Psoas muscle (tissue), 8 donors: ENCODE data around the gene DRAXIN. TPM values are rescaled to one million over a fixed set of nuclear protein-coding genes. Genes with fewer than 3 reads are reported as not detected.

Source experiments
- ATAC-seq, 4 donors: fragments of 200-7000 bp; cut with Tn5 transposase; one replicate each; pipeline ENCODE4 v1.9.1; 2020; ENCODE audit warnings: moderate library complexity in 3 of 4, mild to moderate bottlenecking in 2 of 4
- DNase-seq, 2 donors: peaks; one replicate each; pipeline ENCODE4 v3.0.0-alpha.2; 2020
- H3K27ac ChIP-seq: fragments of 200-600 bp; one replicate; pipeline ENCODE4 v1.8.0; 2022
- H3K27me3 ChIP-seq, 3 donors: fragments of 200-600 bp in 1 of 3; one replicate each; pipeline versions ENCODE4 v1.6.1 to v1.8.0; 2013 to 2022; ENCODE audit warnings: low read length in 2 of 3, mild to moderate bottlenecking in 2 of 3, moderate library complexity in 1 of 3; ENCODE audit not compliant: insufficient read depth in 3 of 3
- H3K36me3 ChIP-seq, 2 donors: fragments of 200-600 bp in 1 of 2; one replicate each; pipeline versions ENCODE4 v1.6.1 to v1.8.0; 2013 to 2022; ENCODE audit warnings: low read depth in 1 of 2, mild to moderate bottlenecking in 1 of 2, moderate library complexity in 1 of 2; ENCODE audit not compliant: insufficient read depth in 1 of 2
- H3K4me1 ChIP-seq: fragments of 200-600 bp; one replicate; pipeline ENCODE4 v1.8.0; 2022
- H3K4me3 ChIP-seq: fragments of 200-600 bp; one replicate; pipeline ENCODE4 v1.8.0; 2022; ENCODE audit warnings: mild to moderate bottlenecking
- H3K9me3 ChIP-seq: fragments of 200-600 bp; one replicate; pipeline ENCODE4 v1.8.0; 2022
- WGBS, 3 donors: extraction: QIAGEN DNeasy Blood & Tissue Kit; methylation state at CpG; one replicate each; pipeline versions ENCODE4 v1.1.6 to v1.1.7; 2013; 5-methylcytosine and 5-hydroxymethylcytosine counted together
- intact Hi-C, 2 donors: fragments of 100-400 bp; cut with DNase I; formaldehyde crosslinking; loops; one replicate each; pipeline versions ENCODE4 v1.11.0 to v1.14.2; 2022
- polyA plus RNA-seq, 3 donors: library from polyadenylated mRNA; stranded (reverse); fragments of 200-250 nt; gene quantifications; one replicate each; pipeline ENCODE4 v1.2.3, GENCODE V29; 2013
- total RNA-seq, 4 donors: library from RNA; stranded (reverse); fragmentation: NEBNext Ultra II Directional in 2 of 4; extraction: Animal tissue kit (Norgen Biotek cat#: 25700) in 2 of 4; gene quantifications; one replicate each; pipeline versions ENCODE4 v1.2.1 to v1.2.4, GENCODE V29; 2021 to 2023
- TF ChIP-seq, protein P1 (sequence below): fragments of 200-600 bp; IDR thresholded peaks from one replicate; pipeline ENCODE4 v1.8.0; 2022; ENCODE audit warnings: antibody characterized with exemption
- donor health status: healthy with polysubstance abuse.
- donor health status: DM: no; HTN: no; CAD: no; lungs with moderate emphysema.
- donor health status: Bipolar disorder and iron deficiency.
- donor health status: healthy.
- donor health status: DM: yes; HTN: yes; CAD: no.
- donor health status: DM: no; HTN: no; CAD: no.
- donor health status: DM: no; HTN: no; CAD: no.
- donor health status: DM: yes; HTN: yes; CAD: no.

Gene DRAXIN
- total and polyA plus RNA-seq, 7 donors = 0.01 to 0.65 (median 0.04) TPM; not detected in 4

GRCh38 chr1:11711490-11711889 lies 20.0 kb downstream of the DRAXIN start:
- WGBS, 3 donors = 88 to 90% (median 89%) methylated on average over 5 of the region's 5 CpGs
- TF ChIP-seq, protein P1, sequence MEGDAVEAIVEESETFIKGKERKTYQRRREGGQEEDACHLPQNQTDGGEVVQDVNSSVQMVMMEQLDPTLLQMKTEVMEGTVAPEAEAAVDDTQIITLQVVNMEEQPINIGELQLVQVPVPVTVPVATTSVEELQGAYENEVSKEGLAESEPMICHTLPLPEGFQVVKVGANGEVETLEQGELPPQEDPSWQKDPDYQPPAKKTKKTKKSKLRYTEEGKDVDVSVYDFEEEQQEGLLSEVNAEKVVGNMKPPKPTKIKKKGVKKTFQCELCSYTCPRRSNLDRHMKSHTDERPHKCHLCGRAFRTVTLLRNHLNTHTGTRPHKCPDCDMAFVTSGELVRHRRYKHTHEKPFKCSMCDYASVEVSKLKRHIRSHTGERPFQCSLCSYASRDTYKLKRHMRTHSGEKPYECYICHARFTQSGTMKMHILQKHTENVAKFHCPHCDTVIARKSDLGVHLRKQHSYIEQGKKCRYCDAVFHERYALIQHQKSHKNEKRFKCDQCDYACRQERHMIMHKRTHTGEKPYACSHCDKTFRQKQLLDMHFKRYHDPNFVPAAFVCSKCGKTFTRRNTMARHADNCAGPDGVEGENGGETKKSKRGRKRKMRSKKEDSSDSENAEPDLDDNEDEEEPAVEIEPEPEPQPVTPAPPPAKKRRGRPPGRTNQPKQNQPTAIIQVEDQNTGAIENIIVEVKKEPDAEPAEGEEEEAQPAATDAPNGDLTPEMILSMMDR = no peak
- Histone ChIP-seq H3K27ac (no peak overlapping the region), H3K36me3 (no peaks in the 10 kb centered on the region), H3K9me3 (no peaks in the 10 kb centered on the region), H3K4me1 (no peaks in the 10 kb centered on the region), H3K27me3 (peaks cover 0 to 6% (median 5%) of the 10 kb centered on the region in 3 donors), H3K4me3 (no peak overlapping the region)
- intact Hi-C loops = no loop called here
- no peak for DNase-seq
- ATAC-seq = no peak

DNA sequence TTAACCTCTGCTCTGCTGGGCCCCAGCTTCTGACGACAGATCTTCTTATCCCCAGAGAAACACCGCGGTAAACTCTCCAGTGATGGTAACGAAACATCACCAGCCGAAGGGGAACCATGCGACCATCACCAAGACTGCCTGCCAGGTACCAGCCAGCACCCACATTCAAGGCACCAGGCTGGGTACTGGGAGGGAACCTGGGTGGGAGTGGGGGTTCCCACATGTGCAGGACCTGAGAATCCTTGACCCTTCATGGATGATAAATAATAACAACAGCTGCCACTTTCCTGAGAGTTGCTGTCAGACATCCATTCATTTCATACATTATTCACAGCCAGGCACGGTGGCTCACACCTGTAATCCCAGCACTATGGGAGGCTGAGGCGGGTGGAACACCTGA lies 20.8 kb downstream of the DRAXIN start:
- WGBS, 3 donors = 85 to 88% (median 87%) methylated on average over 8 of the region's 8 CpGs
- Histone ChIP-seq H3K27ac (no peak overlapping the region), H3K4me1 (no peaks in the 10 kb centered on the region), H3K4me3 (no peak overlapping the region), H3K9me3 (no peaks in the 10 kb centered on the region), H3K36me3 (no peaks in the 10 kb centered on the region), H3K27me3 (peaks cover 0 to 9% (median 5%) of the 10 kb centered on the region in 3 donors)
- intact Hi-C loops = no loop called here
- TF ChIP-seq, protein P1 = no peak
- ATAC-seq (no peak), DNase-seq (no peak)

- H3K9me3 ChIP-seq = no peaks in the 10 kb centered on the region
- no peaks in the 10 kb centered on the region for H3K36me3 ChIP-seq
- peaks cover 0 to 9% (median 2%) of the 10 kb centered on the region in 3 donors for H3K27me3 ChIP-seq
- intact Hi-C loops = no loop called here
- ATAC-seq (no peak), DNase-seq (no peak)
- no peak overlapping the region for H3K4me3 ChIP-seq
- no peaks in the 10 kb centered on the region for H3K4me1 ChIP-seq
- TF ChIP-seq, protein P1 = no peak
- H3K27ac ChIP-seq = no peak overlapping the region
- WGBS, 3 donors = 69 to 75% (median 70%) methylated on average over 11 of the region's 11 CpGs
Measured at GRCh38 chr1:11713095-11713494, 21.6 kb downstream of the DRAXIN start.

DNA sequence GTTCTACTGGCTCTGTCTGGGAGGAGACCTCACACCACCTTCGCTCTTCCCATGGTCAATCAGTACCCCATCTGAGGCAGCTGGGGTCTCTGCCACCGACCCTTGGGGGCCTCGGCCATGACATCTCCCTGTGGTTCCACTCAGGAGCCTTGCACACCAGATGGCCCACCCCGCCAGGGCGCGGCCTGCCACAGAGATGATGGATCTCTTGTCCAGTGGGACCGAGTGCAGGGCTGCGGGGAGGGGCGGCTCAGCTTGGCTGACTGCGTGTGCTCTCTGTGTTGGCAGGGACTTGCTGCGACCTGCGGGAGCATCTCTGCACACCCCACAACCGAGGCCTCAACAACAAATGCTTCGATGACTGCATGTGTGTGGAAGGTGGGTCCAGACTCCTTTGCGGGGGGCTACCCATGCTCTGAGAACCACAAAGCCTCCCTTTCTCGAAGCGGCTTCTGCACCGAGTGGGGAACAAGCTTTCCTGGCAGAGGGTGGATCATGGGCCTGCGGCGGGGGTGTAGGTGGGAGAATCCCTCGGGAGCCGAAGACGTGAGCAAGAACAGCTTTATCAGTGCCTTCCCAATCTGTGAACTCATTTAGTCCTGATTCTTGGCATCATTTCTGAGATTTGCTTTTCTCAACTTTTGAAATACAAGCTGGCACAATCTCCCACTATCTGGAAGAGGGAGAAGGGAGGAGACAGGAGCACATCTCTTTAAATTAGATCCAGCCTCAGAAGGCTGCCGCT lies 23.5 kb downstream of the DRAXIN start:
- no peak overlapping the region for H3K27ac ChIP-seq
- 77 to 82% (median 78%) methylated on average over 24 of the region's 24 CpGs for WGBS, 3 donors
- intact Hi-C loops = loop anchor here (2.0 to 5.0 kb wide), 3 partner anchors 38 to 63 kb away; partner anchors contain the start of genes FBXO2 (in 1 of the 2) and FBXO44 (in 1 of the 2)
- H3K27me3 ChIP-seq = peaks cover 0 to 9% (median 2%) of the 10 kb centered on the region in 3 donors
- no peak overlapping the region for H3K4me3 ChIP-seq
- no peak for DNase-seq
- H3K9me3 ChIP-seq = no peaks in the 10 kb centered on the region
- H3K4me1 ChIP-seq = peaks cover 6% of the 10 kb centered on the region
- no peaks in the 10 kb centered on the region for H3K36me3 ChIP-seq
- no peak for ATAC-seq
- TF ChIP-seq, protein P1 = no peak
